ENCODE results near the gene CHKB.

GRCh38 chr22:50603511-50604255, 21.0 kb upstream of the CHKB start:
- TF ChIP-seq ZNF292 (tag by site-specific recombination; IDR thresholded peaks at IDR 0.05; ENCODE audit: borderline replicate concordance, low read depth) (no peak), CTCF (tag by site-specific recombination; IDR thresholded peaks at IDR 0.05) (no peak), ZBTB20 (tag by site-specific recombination; IDR thresholded peaks at IDR 0.05) (no peak), MZF1 (tag by site-specific recombination; IDR thresholded peaks at IDR 0.05; ENCODE audit: borderline replicate concordance) (no peak), ZNF248 (tag by site-specific recombination; IDR thresholded peaks at IDR 0.05) (no peak), SP7 (tag by site-specific recombination; IDR thresholded peaks at IDR 0.05) (no peak), ZNF404 (tag by site-specific recombination; IDR thresholded peaks at IDR 0.05) (no peak)
